K562 (cell line): ENCODE data around the gene ZNF358. TPM values are rescaled to one million over a fixed set of nuclear protein-coding genes. Genes with fewer than 3 reads are reported as not detected.

Source experiments
- CBFB ChIP-seq: sonication (generic); formaldehyde crosslinking; IDR thresholded peaks from 2 replicates; pipeline ENCODE4 v1.4.0; 2020; ENCODE audit warnings: mild to moderate bottlenecking, missing genetic modification reagents
- CHD2 ChIP-seq: IDR thresholded peaks from 2 replicates; pipeline ENCODE4 v1.6.1; 2011; ENCODE audit warnings: low read depth, low read length
- FOXM1 ChIP-seq, 2 experiments: fragments of 450-650 bp in 1 of 2; sonication (generic) in 1 of 2; formaldehyde crosslinking in 1 of 2; IDR thresholded peaks; 2 replicates each; pipeline versions ENCODE4 v1.6.1 to v1.9.0; 2017 to 2022; ENCODE audit warnings: low read depth in 2 of 2, mild to moderate bottlenecking in 2 of 2, missing genetic modification reagents in 1 of 2, moderate library complexity in 1 of 2
- HDAC3 ChIP-seq: fragments of 450-650 bp; IDR thresholded peaks from 2 replicates; pipeline ENCODE4 v1.6.1; 2018; ENCODE audit warnings: borderline replicate concordance, mild to moderate bottlenecking, moderate library complexity; ENCODE audit not compliant: partially characterized antibody
- JUND ChIP-seq, 2 experiments: IDR thresholded peaks; 2 replicates in 1 of 2; 3 replicates in 1 of 2; pipeline ENCODE4 v1.6.1; 2011; ENCODE audit warnings: borderline replicate concordance in 2 of 2, low read depth in 2 of 2, low read length in 2 of 2, improper control_type of control experiment in 1 of 2, missing biosample characterization in 1 of 2, missing genetic modification characterization in 1 of 2, missing genetic modification reagents in 1 of 2
- KLF10 ChIP-seq: fragments of 250-450 bp; sonication (Bioruptor Pico); IDR thresholded peaks from 2 replicates; pipeline ENCODE4 v1.6.1; 2021; ENCODE audit warnings: matching md5 sums
- NFIX ChIP-seq: fragments of 250-450 bp; sonication (Bioruptor Pico); IDR thresholded peaks from 2 replicates; pipeline ENCODE4 v1.4.0; 2020; ENCODE audit warnings: low read depth, mild to moderate bottlenecking, moderate library complexity
- NFYB ChIP-seq: IDR thresholded peaks from 2 replicates; pipeline ENCODE4 v1.6.1; 2011; ENCODE audit warnings: mild to moderate bottlenecking, moderate library complexity; ENCODE audit not compliant: insufficient read length; ENCODE audit errors: extremely low read depth
- NRF1 ChIP-seq, 2 experiments: fragments of 450-650 bp; IDR thresholded peaks in 1 of 2; conservative IDR thresholded peaks in 1 of 2; 2 replicates each; pipeline ENCODE4 v1.6.1; 2014; ENCODE audit warnings: mild to moderate bottlenecking in 2 of 2
- OTX1 ChIP-seq: fragments of 450-650 bp; formaldehyde crosslinking; IDR thresholded peaks from 2 replicates; pipeline ENCODE4 v1.4.0; 2022; ENCODE audit warnings: mild to moderate bottlenecking
- RAD51 ChIP-seq: fragments of 450-650 bp; IDR thresholded peaks from 2 replicates; pipeline ENCODE4 v1.7.1; 2016; ENCODE audit warnings: low read depth, mild to moderate bottlenecking, borderline replicate concordance
- SMAD2 ChIP-seq: fragments of 150-350 bp; IDR thresholded peaks from 2 replicates; pipeline ENCODE4 v1.6.1; 2014; ENCODE audit warnings: low read depth, mild to moderate bottlenecking, low read length
- SMARCA5 ChIP-seq: fragments of 450-650 bp; IDR thresholded peaks from 2 replicates; pipeline ENCODE4 v1.6.1; 2016
- TCF7L2 ChIP-seq: fragments of 150-350 bp; IDR thresholded peaks from 2 replicates; pipeline ENCODE4 v1.6.1; 2016; ENCODE audit warnings: low read depth, mild to moderate bottlenecking, low read length, moderate library complexity
- TRIM24 ChIP-seq, 2 experiments: fragments of 450-650 bp; IDR thresholded peaks; 2 replicates each; pipeline ENCODE4 v1.6.1; 2016
- XRCC4 ChIP-seq: IDR thresholded peaks from one replicate; pipeline ENCODE4 v1.6.1; 2011; ENCODE audit not compliant: insufficient read depth, insufficient read length; ENCODE audit errors: extremely low read depth
- ZFP36 ChIP-seq: fragments of 150-350 bp; IDR thresholded peaks from 2 replicates; pipeline ENCODE4 v1.6.1; 2018; ENCODE audit warnings: low read length, low read depth; ENCODE audit not compliant: partially characterized antibody
- ZNF140 ChIP-seq: fragments of 250-450 bp; sonication (Bioruptor Pico); IDR thresholded peaks from 2 replicates; pipeline ENCODE4 v1.8.0; 2021; ENCODE audit warnings: moderate library complexity, mild to moderate bottlenecking, inconsistent platforms
- ZNF384 ChIP-seq: IDR thresholded peaks from 2 replicates; pipeline ENCODE4 v1.6.1; 2012; ENCODE audit warnings: low read depth, low read length, improper control_type of control experiment
- ZNF77 ChIP-seq: fragments of 250-450 bp; sonication (Bioruptor Pico); IDR thresholded peaks from 2 replicates; pipeline ENCODE4 v1.5.0; 2020
- polyA plus RNA-seq, 8 experiments: library from polyadenylated mRNA; depleted of rRNA in 4 of 8; stranded (reverse) in 5 of 8; unstranded in 3 of 8; fragments of >200 nt; fragmentation: Nextera tagmentation in 2 of 8; fragmentation: Illumina TruSeq in 1 of 8; extraction: Ambion mirVana in 2 of 8; extraction: Trizol in 1 of 8; gene quantifications; 2 replicates each; pipeline versions ENCODE4 v1.2.1 to v1.2.3, GENCODE V29; 2011 to 2014; ENCODE audit warnings: inconsistent platforms in 1 of 8, missing spikeins in 1 of 8
- total RNA-seq, 7 experiments: library from RNA; depleted of rRNA in 6 of 7; stranded (reverse); fragments of >200 nt in 6 of 7; fragmentation: Illumina TruSeq in 2 of 7; extraction: Trizol in 2 of 7; gene quantifications; 2 replicates each; pipeline versions ENCODE4 v1.2.1 to v1.2.3, GENCODE V29; 2011 to 2021; ENCODE audit warnings: low replicate concordance in 1 of 7
- TF ChIP-seq, protein P1 (sequence below), 2 experiments: fragments of 450-650 bp; conservative IDR thresholded peaks; 2 replicates each; pipeline ENCODE4 v1.6.1; 2017; ENCODE audit warnings: mild to moderate bottlenecking in 2 of 2, moderate library complexity in 2 of 2
- TF ChIP-seq, protein P2 (sequence below): fragments of 250-450 bp; sonication (Bioruptor Pico); IDR thresholded peaks from 2 replicates; pipeline ENCODE4 v1.8.0; 2022; ENCODE audit warnings: inconsistent platforms
- TF ChIP-seq, protein P3 (sequence below), 2 experiments: fragments of 450-650 bp in 1 of 2; IDR thresholded peaks; 2 replicates each; pipeline ENCODE4 v1.6.1; 2011 to 2017; ENCODE audit warnings: low read depth in 2 of 2, antibody characterized with exemption in 1 of 2, borderline replicate concordance in 1 of 2, low read length in 1 of 2, mild to moderate bottlenecking in 1 of 2, mixed read lengths in 1 of 2; ENCODE audit not compliant: control insufficient read depth in 1 of 2

The ZNF358 gene
- total and polyA plus RNA-seq, 9 of the 15 experiments (the other 6 are each of a cell fraction or from before 2014, with no cell fraction given): 0.04 to 17.2 (median 4.9) TPM

DNA sequence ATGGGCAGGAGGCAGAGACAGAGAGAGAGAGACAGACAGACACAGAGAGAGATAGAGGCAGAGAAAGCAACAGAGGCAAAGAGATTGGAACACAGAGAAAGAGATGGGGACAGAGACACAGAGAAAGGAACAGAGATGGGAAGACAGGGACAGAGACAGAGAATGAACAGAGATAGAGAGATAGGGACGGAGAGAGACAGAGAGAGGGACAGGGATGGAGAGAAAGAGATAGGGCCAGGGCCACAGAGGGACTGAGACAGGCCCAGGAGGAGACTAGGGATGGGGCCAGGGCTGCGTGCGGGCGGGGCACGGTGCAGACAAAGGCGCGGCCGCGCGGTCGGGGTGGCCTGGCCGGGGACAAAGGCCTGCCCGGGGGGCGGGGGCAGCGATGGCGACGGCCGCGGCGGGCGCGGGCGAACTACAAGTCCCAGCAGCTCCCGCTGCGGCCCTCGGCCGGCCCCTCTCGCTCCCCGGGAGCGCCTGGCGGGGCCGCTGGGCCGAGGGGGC lies at the start of gene ZNF358 (continued):
- TF ChIP-seq, protein P1, sequence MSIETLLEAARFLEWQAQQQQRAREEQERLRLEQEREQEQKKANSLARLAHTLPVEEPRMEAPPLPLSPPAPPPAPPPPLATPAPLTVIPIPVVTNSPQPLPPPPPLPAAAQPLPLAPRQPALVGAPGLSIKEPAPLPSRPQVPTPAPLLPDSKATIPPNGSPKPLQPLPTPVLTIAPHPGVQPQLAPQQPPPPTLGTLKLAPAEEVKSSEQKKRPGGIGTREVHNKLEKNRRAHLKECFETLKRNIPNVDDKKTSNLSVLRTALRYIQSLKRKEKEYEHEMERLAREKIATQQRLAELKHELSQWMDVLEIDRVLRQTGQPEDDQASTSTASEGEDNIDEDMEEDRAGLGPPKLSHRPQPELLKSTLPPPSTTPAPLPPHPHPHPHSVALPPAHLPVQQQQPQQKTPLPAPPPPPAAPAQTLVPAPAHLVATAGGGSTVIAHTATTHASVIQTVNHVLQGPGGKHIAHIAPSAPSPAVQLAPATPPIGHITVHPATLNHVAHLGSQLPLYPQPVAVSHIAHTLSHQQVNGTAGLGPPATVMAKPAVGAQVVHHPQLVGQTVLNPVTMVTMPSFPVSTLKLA (conservative IDR thresholded peaks at IDR 0.05): no peak
- peak; percentile 92 for TF ChIP-seq OTX1 (CRISPR knock-in tag)
- no peak for TF ChIP-seq TCF7L2
- no peak for TF ChIP-seq ZNF384
- no peak for TF ChIP-seq FOXM1 (IDR thresholded peaks at IDR 0.05; ENCODE audit: low read depth)
- TF ChIP-seq FOXM1 (CRISPR knock-in tag; IDR thresholded peaks at IDR 0.05; ENCODE audit: low read depth): no peak
- no peak for TF ChIP-seq JUND (IDR thresholded peaks at IDR 0.05; ENCODE audit: borderline replicate concordance, low read depth, low read length)
- no peak for TF ChIP-seq JUND (tag; IDR thresholded peaks at IDR 0.05; ENCODE audit: borderline replicate concordance, low read depth, low read length)
- no peak for TF ChIP-seq HDAC3
- no peak for TF ChIP-seq CHD2
- TF ChIP-seq KLF10 (CRISPR knock-in tag): no peak
- TF ChIP-seq XRCC4: no peak
- 0 out of 4 replicates have a peak, but pooled peaks of 1 of the 2 experiments have one; percentile 11 for TF ChIP-seq NRF1 (conservative IDR thresholded peaks at IDR 0.05 in 1 of 2, IDR thresholded peaks at IDR 0.05 in 1 of 2)
- no peak for TF ChIP-seq NFIX (CRISPR knock-in tag)
- no peak for TF ChIP-seq CBFB (CRISPR knock-in tag)
- TF ChIP-seq SMARCA5: peak; percentile 60; the same call in 1 of the 2 replicates
- TF ChIP-seq ZNF140: no peak
- TF ChIP-seq NFYB: no peak
- no peak for TF ChIP-seq ZNF77 (CRISPR knock-in tag)
- no peak for TF ChIP-seq ZFP36
- TF ChIP-seq, protein P2, sequence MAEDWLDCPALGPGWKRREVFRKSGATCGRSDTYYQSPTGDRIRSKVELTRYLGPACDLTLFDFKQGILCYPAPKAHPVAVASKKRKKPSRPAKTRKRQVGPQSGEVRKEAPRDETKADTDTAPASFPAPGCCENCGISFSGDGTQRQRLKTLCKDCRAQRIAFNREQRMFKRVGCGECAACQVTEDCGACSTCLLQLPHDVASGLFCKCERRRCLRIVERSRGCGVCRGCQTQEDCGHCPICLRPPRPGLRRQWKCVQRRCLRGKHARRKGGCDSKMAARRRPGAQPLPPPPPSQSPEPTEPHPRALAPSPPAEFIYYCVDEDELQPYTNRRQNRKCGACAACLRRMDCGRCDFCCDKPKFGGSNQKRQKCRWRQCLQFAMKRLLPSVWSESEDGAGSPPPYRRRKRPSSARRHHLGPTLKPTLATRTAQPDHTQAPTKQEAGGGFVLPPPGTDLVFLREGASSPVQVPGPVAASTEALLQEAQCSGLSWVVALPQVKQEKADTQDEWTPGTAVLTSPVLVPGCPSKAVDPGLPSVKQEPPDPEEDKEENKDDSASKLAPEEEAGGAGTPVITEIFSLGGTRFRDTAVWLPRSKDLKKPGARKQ (CRISPR knock-in tag): no peak
- 0 out of 4 replicates have a peak, but pooled peaks of 1 of the 2 experiments have one; percentile 22 for TF ChIP-seq TRIM24 (IDR thresholded peaks at IDR 0.05)
- no peak for TF ChIP-seq RAD51
- TF ChIP-seq, protein P3, sequence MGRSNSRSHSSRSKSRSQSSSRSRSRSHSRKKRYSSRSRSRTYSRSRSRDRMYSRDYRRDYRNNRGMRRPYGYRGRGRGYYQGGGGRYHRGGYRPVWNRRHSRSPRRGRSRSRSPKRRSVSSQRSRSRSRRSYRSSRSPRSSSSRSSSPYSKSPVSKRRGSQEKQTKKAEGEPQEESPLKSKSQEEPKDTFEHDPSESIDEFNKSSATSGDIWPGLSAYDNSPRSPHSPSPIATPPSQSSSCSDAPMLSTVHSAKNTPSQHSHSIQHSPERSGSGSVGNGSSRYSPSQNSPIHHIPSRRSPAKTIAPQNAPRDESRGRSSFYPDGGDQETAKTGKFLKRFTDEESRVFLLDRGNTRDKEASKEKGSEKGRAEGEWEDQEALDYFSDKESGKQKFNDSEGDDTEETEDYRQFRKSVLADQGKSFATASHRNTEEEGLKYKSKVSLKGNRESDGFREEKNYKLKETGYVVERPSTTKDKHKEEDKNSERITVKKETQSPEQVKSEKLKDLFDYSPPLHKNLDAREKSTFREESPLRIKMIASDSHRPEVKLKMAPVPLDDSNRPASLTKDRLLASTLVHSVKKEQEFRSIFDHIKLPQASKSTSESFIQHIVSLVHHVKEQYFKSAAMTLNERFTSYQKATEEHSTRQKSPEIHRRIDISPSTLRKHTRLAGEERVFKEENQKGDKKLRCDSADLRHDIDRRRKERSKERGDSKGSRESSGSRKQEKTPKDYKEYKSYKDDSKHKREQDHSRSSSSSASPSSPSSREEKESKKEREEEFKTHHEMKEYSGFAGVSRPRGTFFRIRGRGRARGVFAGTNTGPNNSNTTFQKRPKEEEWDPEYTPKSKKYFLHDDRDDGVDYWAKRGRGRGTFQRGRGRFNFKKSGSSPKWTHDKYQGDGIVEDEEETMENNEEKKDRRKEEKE (IDR thresholded peaks at IDR 0.05; ENCODE audit: borderline replicate concordance in 1 of 2, control insufficient read depth in 1 of 2, low read depth in 2 of 2, low read length in 1 of 2): no peak
- no peak for TF ChIP-seq SMAD2
